Renal cortical epithelial cell (primary cell): Measurements from ENCODE around the gene ASPHD2. TPM values are rescaled to one million over a fixed set of nuclear protein-coding genes. Genes with fewer than 3 reads are reported as not detected.
A peak's percentile ranks its signal among the peaks of the same experiment; 100 is the strongest.

Experiments
- DNase-seq: peaks from one replicate; pipeline ENCODE4 v3.0.0-alpha.2; 2011; ENCODE audit warnings: low read depth
- total RNA-seq: library from RNA; depleted of rRNA; stranded (reverse); fragments of >200 nt; gene quantifications from 2 replicates; pipeline ENCODE4 v1.2.3, GENCODE V29; 2014

ASPHD2 gene
- total RNA-seq, 1 donor from 2014 or later = 5.6 TPM

- no peak for DNase-seq
These were observed 16.7 kb downstream of the ASPHD2 start for GRCh38 chr22:26445577-26446275.

- DNase-seq = no peak
These were observed 17.9 kb downstream of the ASPHD2 start for GRCh38 chr22:26446808-26447515.

- DNase-seq = no peak
These were observed 18.7 kb downstream of the ASPHD2 start for GRCh38 chr22:26447584-26448329.

DNA sequence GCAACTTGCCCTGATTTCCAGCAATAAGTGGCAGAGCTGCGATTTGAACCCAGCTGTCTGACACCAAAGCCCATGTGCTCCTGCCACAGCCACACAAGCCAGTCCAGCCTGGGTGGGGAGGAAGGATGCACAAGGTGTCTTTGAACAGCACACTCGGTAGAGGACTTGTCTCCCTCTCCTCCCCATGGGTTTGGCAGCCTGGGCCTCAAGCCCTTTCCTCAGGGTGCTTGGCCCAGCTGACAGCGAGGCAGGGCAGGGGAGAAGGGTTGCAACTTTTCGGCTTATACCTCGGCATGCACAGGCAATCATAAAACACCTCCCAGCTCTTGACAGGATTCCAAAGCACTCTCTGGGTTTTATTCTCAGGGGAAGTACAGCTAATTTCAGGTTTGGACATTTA is 19.3 kb downstream of the ASPHD2 start:
- no peak for DNase-seq

DNA sequence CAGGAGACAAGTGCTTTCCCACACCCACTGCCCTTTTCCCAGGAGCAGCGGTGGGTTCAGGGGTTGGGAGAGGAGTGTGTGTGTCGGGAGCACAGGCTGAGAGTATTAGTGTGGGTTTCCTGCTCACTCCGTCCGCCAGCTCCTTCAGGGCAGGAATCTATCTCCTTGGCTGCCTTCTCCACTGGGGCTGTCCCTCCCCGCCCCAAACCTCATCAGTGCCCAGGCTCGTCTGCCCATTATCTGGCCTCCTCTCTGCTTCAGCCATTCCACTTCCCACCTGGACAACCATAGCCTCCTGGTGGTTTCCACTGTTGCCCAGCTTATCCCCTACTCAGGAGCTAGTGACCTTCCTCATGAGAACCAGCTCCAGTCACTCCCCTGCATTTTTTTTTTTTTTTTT is 19.9 kb downstream of the ASPHD2 start:
- DNase-seq = no peak

DNA sequence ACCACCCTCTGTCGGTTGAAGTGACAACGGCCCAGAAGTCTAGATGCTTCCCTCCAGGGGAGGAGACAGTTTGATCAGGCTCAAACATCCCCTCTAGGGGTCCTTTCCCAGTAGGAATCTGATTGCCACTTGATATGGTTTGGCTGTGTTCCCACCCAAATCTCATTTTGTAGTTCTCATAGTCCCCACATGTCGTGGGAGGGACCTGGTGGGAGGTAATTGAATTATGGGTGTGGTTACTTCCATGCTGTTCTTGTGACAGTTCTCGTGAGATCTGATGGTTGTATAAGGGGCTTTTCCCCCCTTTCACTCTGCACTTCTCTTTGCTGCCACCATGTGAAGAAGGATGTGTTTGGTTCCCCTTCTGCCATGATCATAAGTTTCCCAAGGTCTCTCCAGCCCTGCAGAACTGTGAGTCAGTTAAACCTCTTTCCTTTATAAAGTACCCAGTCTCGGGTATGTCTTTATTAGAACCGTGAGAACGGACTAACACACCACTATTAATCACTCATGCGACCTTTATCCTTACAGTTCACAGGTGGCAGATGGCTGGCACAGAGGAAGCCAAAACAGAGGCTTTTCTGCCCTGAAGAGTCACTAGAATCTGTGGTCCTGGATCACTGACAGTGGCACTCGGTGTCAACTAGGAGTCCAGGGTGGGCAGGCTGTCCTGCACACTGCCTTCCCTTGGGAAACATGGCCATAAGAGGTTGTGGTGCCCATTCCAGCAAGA is 21.6 kb downstream of the ASPHD2 start:
- DNase-seq = no peak

GRCh38 chr22:26452236-26453016 is 23.4 kb downstream of the ASPHD2 start:
- DNase-seq = no peak

- no peak for DNase-seq
These were observed 24.2 kb downstream of the ASPHD2 start for GRCh38 chr22:26453216-26453615.

DNA sequence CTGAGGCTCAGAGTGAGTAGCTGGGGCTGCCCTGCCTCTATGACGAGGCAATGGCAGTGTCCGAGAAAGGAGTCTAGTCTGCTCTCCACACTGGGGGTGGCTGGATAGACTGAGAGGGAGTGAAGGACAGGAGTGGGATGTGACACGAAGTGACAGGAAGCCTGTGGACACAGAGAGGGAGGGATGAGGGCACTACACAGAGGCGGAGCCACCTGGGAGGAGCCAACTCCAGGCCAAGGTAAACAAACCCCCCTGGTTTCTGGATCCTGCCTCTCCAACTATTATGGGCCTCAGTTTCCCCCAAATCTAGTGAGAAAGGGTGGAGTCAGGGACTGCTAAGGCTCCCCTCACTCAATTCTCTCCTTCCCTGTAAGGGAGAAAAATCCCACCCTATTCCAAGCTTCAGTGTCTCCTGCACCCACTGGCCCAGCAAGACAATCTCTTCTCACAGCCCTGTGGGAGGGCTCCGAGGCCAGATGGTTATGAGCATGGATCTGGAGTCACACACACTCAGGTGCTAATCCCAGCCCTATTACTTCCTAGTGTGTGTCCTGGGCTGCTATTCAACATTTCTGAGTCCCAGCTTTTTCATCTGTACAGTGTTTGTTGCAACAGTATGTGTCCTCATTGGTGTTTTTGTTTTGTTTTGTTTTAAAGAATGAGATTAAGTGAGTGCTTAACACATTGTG is 24.9 kb downstream of the ASPHD2 start:
- DNase-seq = no peak

DNA sequence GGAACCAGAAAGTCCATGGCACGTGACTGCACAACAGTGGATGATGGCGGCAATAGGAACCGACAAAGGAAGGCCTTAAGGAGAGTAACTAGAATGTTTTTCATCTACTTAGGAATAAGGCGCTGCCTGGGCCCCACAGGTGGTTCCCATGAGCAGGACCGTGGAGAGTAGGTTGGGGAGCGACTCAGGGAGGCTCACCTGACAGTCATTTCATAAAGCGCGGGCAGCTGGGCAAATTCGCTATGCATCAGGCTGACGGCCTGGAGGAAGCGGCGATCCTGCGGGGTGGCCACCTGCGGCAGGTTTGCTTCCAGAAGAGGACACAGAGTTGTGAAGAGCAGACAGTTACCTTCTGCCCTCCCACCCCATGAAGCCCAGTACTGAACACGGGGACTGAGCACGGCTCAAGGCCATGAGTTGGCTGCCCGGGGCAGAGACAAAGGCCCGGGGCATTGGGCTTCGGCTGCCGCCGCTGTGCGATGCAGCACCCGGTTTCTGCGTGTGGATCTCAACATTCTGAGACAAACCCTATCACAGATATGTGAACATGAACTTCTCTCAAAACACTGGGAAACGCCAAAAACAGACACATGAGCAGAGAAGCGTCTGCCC is 28.7 kb downstream of the ASPHD2 start:
- no peak for DNase-seq

DNA sequence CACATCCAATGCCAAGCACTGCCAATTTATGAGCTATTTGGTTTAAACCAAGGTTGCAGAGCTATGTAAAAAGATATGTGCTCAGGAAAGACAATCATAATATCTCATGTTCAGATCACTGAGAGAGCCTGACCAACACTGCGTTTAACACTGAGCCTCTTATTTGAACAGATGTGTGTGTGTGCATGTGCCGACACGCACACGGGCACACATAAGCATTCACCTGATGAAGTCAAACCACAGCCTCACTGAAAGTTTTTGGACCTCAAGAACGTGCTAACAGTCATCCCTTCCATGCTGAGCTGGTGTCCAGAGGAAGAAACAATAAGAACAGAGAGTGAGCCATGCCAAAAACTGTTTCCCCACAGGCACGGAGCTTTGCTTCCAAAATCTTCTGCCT is 31.1 kb downstream of the ASPHD2 start:
- DNase-seq = no peak

- peak; percentile 26 for DNase-seq
These were observed 32.2 kb downstream of the ASPHD2 start for GRCh38 chr22:26461188-26461810.

- no peak for DNase-seq
These were observed 33.0 kb downstream of the ASPHD2 start for GRCh38 chr22:26462051-26462450.

DNA sequence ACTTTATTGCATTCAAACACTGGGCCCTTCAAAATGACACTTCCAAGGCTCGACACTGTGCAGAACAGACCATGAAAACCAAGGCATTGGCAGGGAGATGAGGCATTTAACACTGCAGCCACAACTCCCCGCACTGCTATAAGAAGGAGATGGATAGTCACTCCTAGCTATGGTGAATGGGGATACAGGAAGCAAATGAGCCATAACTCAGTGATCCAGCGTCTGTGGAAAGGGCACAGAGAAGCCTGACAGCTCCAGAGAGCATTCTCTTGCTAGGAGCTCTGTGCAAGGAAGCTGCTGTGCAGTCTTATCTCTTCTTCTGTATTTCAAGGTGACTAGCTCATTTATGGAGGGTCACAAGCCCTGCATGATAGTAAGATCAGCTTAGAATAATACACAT is 33.6 kb downstream of the ASPHD2 start:
- DNase-seq = no peak

GRCh38 chr22:26463101-26463661 is 34.1 kb downstream of the ASPHD2 start:
- DNase-seq = peak; percentile 35

GRCh38 chr22:26463688-26464087 is 34.6 kb downstream of the ASPHD2 start:
- DNase-seq = no peak

GRCh38 chr22:26464312-26464711 is 35.3 kb downstream of the ASPHD2 start:
- DNase-seq = peak; percentile 45

GRCh38 chr22:26466196-26466595 is 37.1 kb downstream of the ASPHD2 start:
- DNase-seq = no peak

DNA sequence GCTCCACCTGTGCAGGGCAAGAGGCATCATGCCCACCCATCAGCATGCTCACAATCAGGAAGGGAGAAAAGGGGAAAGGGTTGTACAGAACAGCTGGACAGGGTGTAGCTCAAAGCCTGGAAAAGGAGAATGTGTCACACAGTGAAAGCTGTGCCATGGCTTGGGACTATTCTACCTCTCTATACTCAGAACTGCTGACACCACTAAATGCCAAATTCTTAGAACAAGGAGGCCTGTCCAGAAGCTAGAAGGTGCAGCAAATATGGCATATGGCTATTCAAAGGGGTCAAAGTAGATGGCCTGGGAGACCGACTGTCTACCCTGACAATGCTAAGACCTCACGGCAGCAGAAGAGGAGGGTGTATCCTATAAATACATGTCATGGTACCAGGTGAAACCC is 41.7 kb downstream of the ASPHD2 start:
- DNase-seq = no peak
